ENCODE results near the gene SMARCA5.

DNA sequence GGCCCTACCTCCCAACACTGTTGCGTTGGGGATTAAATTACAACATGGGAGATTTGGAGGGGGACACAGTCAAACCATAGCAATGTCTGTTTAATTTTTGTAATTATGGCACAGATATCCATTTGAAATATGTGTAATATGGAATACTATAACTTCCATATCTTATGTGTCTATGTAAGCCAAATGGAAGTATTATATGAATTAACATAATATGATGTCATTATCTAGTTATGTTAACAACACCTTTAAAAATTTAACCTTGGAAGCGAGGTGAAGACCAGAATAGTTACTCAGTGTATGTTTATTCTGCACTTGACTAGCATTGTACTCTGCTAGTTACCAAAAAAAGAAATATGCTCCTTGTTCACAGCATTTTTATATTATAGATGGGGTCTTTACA lies 4.3 kb downstream of the SMARCA5 start:
- TF ChIP-seq, protein P1, sequence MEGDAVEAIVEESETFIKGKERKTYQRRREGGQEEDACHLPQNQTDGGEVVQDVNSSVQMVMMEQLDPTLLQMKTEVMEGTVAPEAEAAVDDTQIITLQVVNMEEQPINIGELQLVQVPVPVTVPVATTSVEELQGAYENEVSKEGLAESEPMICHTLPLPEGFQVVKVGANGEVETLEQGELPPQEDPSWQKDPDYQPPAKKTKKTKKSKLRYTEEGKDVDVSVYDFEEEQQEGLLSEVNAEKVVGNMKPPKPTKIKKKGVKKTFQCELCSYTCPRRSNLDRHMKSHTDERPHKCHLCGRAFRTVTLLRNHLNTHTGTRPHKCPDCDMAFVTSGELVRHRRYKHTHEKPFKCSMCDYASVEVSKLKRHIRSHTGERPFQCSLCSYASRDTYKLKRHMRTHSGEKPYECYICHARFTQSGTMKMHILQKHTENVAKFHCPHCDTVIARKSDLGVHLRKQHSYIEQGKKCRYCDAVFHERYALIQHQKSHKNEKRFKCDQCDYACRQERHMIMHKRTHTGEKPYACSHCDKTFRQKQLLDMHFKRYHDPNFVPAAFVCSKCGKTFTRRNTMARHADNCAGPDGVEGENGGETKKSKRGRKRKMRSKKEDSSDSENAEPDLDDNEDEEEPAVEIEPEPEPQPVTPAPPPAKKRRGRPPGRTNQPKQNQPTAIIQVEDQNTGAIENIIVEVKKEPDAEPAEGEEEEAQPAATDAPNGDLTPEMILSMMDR (IDR thresholded peaks at IDR 0.05; ENCODE audit: low read depth, low read length, missing input control): no peak
- TF ChIP-seq TAF1 (conservative IDR thresholded peaks at IDR 0.05) (no peak), GABPA (IDR thresholded peaks at IDR 0.05 in 1 of 2, conservative IDR thresholded peaks at IDR 0.05 in 1 of 2) (no peak), FOXA1 (IDR thresholded peaks at IDR 0.05) (no peak), SP1 (IDR thresholded peaks at IDR 0.05) (no peak), JUND (IDR thresholded peaks at IDR 0.05) (no peak), YY1 (IDR thresholded peaks at IDR 0.05) (no peak), RAD21 (IDR thresholded peaks at IDR 0.05) (no peak), NR2F2 (IDR thresholded peaks at IDR 0.05) (no peak), RXRA (IDR thresholded peaks at IDR 0.05) (no peak)
- TF ChIP-seq, protein P2, sequence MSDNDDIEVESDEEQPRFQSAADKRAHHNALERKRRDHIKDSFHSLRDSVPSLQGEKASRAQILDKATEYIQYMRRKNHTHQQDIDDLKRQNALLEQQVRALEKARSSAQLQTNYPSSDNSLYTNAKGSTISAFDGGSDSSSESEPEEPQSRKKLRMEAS (IDR thresholded peaks at IDR 0.05): no peak
- TF ChIP-seq, protein P3, sequence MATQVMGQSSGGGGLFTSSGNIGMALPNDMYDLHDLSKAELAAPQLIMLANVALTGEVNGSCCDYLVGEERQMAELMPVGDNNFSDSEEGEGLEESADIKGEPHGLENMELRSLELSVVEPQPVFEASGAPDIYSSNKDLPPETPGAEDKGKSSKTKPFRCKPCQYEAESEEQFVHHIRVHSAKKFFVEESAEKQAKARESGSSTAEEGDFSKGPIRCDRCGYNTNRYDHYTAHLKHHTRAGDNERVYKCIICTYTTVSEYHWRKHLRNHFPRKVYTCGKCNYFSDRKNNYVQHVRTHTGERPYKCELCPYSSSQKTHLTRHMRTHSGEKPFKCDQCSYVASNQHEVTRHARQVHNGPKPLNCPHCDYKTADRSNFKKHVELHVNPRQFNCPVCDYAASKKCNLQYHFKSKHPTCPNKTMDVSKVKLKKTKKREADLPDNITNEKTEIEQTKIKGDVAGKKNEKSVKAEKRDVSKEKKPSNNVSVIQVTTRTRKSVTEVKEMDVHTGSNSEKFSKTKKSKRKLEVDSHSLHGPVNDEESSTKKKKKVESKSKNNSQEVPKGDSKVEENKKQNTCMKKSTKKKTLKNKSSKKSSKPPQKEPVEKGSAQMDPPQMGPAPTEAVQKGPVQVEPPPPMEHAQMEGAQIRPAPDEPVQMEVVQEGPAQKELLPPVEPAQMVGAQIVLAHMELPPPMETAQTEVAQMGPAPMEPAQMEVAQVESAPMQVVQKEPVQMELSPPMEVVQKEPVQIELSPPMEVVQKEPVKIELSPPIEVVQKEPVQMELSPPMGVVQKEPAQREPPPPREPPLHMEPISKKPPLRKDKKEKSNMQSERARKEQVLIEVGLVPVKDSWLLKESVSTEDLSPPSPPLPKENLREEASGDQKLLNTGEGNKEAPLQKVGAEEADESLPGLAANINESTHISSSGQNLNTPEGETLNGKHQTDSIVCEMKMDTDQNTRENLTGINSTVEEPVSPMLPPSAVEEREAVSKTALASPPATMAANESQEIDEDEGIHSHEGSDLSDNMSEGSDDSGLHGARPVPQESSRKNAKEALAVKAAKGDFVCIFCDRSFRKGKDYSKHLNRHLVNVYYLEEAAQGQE (IDR thresholded peaks at IDR 0.05): no peak
- TF ChIP-seq, protein P4, sequence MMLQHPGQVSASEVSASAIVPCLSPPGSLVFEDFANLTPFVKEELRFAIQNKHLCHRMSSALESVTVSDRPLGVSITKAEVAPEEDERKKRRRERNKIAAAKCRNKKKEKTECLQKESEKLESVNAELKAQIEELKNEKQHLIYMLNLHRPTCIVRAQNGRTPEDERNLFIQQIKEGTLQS (IDR thresholded peaks at IDR 0.05): no peak

Measured in liver (tissue), 3 donors.